SJSA1 (cell line): Measurements from ENCODE around the gene KCNQ1. TPM values are rescaled to one million over a fixed set of nuclear protein-coding genes. Genes with fewer than 3 reads are reported as not detected.

ENCODE experiments used
- DNase-seq, 2 experiments: peaks; one replicate each; pipeline ENCODE4 v3.0.0-alpha.2; 2015 to 2020; ENCODE audit warnings: low spot score in 2 of 2, low read depth in 1 of 2
- H3K27ac ChIP-seq: fragments of 250-450 bp; sonication (Bioruptor Pico); 2 replicates; pipeline ENCODE4 v1.5.1; 2020; ENCODE audit warnings: mild to moderate bottlenecking, moderate library complexity
- H3K27me3 ChIP-seq: fragments of 250-450 bp; sonication (Bioruptor Pico); replicated peaks from 2 replicates; pipeline ENCODE4 v1.5.1; 2020; ENCODE audit warnings: mild to moderate bottlenecking, moderate library complexity
- H3K36me3 ChIP-seq: fragments of 250-450 bp; sonication (Bioruptor Pico); 2 replicates; pipeline ENCODE4 v1.5.1; 2020; ENCODE audit warnings: mild to moderate bottlenecking
- H3K4me1 ChIP-seq: fragments of 250-450 bp; sonication (Bioruptor Pico); replicated peaks from 2 replicates; pipeline ENCODE4 v1.6.1; 2021; ENCODE audit warnings: mild to moderate bottlenecking
- H3K4me3 ChIP-seq: fragments of 250-450 bp; sonication (Bioruptor Pico); 2 replicates; pipeline ENCODE4 v1.5.1; 2020; ENCODE audit warnings: mild to moderate bottlenecking
- H3K9me3 ChIP-seq: fragments of 250-450 bp; sonication (Bioruptor Pico); replicated peaks from 2 replicates; pipeline ENCODE4 v1.5.1; 2020; ENCODE audit warnings: mild to moderate bottlenecking
- total RNA-seq: library from RNA; depleted of rRNA; stranded (reverse); fragments of >200 nt; shearing (Covaris generic); gene quantifications from 2 replicates; pipeline ENCODE4 v1.2.3, GENCODE V29; 2014

The KCNQ1 gene
- total RNA-seq, 1 experiment from 2014 or later = not detected

DNA sequence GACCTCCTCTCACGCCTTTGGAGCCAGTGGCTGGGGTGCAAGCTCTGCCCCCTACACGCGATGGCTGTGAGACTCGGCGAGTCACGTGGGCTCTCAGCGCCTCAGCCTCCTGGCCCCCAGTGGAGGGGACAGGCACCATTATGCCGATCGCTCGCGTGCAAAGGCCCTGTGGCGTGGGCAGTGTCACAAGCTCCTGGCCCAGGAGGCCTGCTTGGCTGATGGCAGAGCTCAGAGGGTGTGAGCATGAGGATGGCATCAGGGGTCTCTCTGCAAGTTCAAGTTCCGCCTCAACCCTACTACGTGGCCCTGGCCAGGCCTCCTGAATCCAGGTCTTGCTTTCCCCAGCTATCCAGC lies 345.7 kb downstream of the KCNQ1 start:
- Histone ChIP-seq H3K9me3 (no peaks in the 10 kb centered on the region), H3K27me3 (peaks cover 53% of the 10 kb centered on the region), H3K4me3 (no peak overlapping the region), H3K4me1 (no peaks in the 10 kb centered on the region), H3K27ac (no peak overlapping the region), H3K36me3 (no peaks in the 10 kb centered on the region)
- DNase-seq = peak in 1 of 2 experiments; percentile 41

DNA sequence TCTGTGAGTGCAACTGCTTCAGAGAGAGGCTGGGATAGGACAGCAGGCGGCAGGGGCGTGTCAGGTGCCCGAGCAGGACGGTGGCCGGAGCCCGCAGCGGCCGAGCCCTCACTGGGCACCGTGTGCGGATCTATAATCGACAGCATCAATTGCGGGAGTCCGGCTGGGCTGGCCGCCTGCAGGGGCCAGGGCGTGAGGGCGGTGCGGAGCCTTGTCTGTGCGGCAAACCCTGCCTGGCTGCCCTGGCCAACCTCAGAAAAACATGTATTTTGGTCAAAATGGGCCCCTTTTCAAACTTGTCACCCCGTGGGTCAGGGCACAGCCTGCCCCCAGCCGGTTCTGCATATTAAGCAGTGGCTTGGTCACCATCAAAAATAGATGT lies 346.3 kb downstream of the KCNQ1 start:
- no peak overlapping the region for H3K4me3 ChIP-seq
- H3K27me3 ChIP-seq = peaks cover 50% of the 10 kb centered on the region
- no peaks in the 10 kb centered on the region for H3K4me1 ChIP-seq
- no peak overlapping the region for H3K27ac ChIP-seq
- H3K9me3 ChIP-seq = no peaks in the 10 kb centered on the region
- H3K36me3 ChIP-seq = no peaks in the 10 kb centered on the region
- DNase-seq = peak in 1 of 2 experiments; percentile 39

DNA sequence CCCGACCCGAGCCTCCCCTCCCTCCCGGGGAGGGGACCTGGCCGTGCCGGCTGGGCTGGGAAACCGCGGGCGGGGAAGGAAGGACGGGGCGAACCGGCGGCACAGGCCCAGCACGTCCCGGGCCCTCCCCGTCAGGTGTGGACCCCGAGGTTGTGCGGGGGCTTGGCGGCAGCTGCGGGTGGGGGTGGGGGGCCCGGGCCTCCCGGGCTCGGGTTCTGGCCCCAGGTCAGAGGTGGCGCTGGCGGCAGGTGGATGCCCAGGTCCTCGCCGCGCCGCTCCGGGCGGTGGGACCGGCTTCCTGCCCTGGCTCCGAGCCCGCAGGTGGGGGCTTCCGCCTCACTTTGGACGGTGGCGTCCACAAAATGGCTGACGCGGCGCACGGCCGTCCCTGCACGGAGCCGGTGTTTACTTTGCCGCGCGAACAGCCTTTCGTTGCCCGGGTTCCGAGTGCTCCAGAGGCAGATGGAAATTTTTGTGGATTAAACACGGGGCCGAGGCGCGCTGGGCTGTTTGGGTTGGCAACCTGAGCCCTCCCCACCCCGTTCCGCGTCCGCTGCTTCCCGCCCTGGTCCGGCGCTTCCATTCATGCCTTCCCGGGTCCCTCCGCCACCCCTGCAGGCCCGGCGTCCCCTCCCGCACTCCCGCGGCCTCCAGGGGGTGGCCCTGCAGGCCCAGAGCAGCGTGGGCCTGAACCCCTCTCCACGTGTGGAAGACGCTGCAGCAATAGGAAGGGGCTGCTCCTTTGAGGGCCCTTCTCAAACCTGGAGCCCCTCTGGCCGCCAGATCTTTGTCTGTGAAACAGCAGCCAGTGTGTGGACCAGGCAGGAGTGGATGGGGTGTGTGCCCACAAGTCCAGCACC lies 346.9 kb downstream of the KCNQ1 start:
- H3K4me3 ChIP-seq = no peak overlapping the region
- DNase-seq = peak in 1 of 2 experiments; percentile 47
- H3K27me3 ChIP-seq = peaks cover 50% of the 10 kb centered on the region
- no peaks in the 10 kb centered on the region for H3K4me1 ChIP-seq
- no peaks in the 10 kb centered on the region for H3K9me3 ChIP-seq
- no peaks in the 10 kb centered on the region for H3K36me3 ChIP-seq
- H3K27ac ChIP-seq = no peak overlapping the region

DNA sequence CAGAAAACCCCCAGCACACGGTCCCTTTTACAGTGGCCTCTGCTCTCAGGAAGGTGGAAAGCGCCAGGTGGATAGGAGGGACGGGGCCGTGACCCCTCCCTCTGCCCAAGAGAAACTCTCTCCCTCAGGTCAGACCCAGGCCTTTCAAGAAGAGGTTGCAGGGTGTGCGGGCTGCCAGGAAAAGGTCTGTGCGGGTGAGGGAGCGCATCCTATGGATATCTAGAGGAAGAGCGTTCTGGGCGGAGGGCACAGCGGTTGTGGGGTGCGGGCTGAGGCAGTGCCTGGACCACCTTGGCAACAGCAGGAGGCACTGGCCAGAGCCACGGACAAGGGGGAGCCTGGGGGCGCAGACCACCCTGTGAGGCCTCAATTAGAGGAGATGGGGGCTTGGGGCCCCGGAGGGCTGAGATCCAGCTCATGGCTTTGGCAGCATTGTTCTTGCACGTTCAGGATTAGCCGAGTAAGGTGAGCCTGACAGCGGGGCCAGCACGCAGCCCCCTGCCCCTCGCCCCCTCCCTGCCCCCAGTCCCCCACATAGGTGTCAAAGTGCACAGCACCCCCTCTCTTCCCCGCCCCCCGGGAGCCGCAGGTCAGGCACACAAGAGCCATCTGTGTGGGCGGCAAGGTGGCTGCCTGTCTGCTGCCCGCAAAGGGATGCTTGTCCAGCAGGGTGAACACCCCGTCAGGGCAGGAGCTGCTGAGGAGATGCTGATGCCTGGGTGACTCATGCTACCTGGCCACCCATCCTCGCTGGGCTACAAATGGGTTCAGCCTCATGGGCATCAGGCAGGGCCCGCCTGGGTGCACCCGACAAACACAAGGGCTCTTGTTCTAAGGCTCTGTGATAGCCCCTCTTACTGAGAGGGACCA lies 347.8 kb downstream of the KCNQ1 start:
- no peak overlapping the region for H3K27ac ChIP-seq
- H3K4me1 ChIP-seq = no peaks in the 10 kb centered on the region
- peak in 1 of 2 experiments; percentile 47 for DNase-seq
- peaks cover 44% of the 10 kb centered on the region for H3K27me3 ChIP-seq
- no peaks in the 10 kb centered on the region for H3K9me3 ChIP-seq
- no peaks in the 10 kb centered on the region for H3K36me3 ChIP-seq
- H3K4me3 ChIP-seq = no peak overlapping the region

DNA sequence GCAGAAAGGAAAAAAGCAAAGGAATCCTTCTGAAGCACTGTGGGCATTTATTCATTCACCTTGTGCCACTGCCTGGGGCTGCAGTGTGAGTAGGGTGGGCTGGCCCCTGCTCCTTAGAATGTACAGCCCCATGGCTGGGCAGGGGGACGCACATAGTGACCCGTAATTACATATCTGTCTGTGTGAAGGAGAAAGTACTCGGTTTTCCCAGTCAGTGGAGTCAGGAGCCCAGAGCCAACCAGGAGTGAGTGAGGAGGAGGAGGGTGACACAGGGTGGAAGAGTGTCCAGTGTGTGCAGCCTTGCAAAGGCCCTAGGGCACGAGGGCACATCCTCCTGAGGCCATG lies 348.9 kb downstream of the KCNQ1 start:
- Histone ChIP-seq H3K9me3 (no peaks in the 10 kb centered on the region), H3K36me3 (no peaks in the 10 kb centered on the region), H3K4me3 (no peak overlapping the region), H3K27me3 (peaks cover 55% of the 10 kb centered on the region), H3K27ac (no peak overlapping the region), H3K4me1 (no peaks in the 10 kb centered on the region)
- no peak for DNase-seq

DNA sequence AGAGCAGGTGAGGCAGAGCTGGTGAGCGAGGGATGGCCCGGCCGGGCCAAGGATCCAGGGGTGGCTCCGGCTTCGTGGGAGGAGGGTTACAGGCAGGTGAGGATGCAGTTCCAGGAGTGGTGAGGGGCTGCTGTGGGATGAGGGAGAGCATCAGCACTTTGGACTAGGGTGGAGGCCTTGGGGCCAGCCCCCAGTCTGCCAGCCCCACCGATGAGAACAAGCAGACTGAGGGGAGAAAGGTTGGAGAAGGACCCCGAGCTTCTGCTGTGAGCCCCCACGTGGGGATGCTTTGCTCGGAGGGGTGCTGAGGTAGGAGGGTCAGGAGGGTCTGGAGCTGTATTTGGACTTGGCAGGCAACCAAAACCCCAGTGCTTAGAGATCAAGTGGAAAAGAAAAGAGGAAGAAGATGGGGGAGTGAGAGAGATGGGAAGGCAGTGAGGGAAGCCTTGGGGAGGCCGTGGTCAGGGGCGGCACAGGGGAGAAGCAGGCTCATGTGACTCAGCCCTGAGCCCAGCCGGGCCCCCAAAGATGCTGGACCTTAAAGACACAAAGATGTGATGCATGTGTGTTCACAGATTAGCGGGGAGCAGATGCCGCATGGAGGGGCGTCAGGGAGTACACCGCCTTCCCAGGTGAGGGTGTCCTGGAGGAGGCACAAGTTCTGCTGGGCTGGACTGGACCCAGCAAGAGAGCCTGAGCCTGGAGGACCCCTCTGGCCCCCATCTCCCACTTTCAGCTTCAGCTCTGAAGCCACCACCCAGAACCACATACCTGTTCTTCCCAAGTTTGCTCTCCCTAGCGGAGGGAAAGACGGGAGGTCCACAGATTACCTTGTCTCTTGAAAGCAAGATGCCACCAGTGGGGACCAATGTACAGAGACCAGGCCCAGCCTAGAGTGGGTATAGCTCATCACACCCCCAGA lies 349.5 kb downstream of the KCNQ1 start:
- no peak overlapping the region for H3K4me3 ChIP-seq
- DNase-seq = peak in 1 of 2 experiments; percentile 42
- H3K36me3 ChIP-seq = no peaks in the 10 kb centered on the region
- no peak overlapping the region for H3K27ac ChIP-seq
- peaks cover 57% of the 10 kb centered on the region for H3K27me3 ChIP-seq
- peaks cover 5% of the 10 kb centered on the region; the same call in 1 of the 2 replicates for H3K9me3 ChIP-seq
- H3K4me1 ChIP-seq = no peaks in the 10 kb centered on the region; the same call in 1 of the 2 replicates

DNA sequence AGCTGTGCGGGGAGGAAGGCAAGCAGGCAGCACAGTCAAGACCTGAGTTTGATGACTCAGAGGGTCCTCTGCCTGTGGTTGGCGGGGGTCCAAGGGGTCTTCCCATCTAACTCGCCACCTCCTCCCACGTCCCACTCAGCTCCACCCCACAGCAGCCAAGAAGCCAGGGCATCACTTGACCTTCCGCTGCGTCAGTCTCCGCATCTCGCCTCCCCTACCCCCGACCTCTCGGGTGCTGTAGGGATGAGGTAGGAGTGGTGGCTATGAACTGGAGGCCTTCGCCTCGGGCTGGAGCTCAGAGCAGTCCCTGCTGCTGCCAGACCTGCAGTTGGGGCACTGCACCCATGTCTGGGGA lies 350.1 kb downstream of the KCNQ1 start:
- peak in 1 of 2 experiments; percentile 51 for DNase-seq
- no peaks in the 10 kb centered on the region; the same call in 1 of the 2 replicates for H3K4me1 ChIP-seq
- peaks cover 58% of the 10 kb centered on the region for H3K27me3 ChIP-seq

DNA sequence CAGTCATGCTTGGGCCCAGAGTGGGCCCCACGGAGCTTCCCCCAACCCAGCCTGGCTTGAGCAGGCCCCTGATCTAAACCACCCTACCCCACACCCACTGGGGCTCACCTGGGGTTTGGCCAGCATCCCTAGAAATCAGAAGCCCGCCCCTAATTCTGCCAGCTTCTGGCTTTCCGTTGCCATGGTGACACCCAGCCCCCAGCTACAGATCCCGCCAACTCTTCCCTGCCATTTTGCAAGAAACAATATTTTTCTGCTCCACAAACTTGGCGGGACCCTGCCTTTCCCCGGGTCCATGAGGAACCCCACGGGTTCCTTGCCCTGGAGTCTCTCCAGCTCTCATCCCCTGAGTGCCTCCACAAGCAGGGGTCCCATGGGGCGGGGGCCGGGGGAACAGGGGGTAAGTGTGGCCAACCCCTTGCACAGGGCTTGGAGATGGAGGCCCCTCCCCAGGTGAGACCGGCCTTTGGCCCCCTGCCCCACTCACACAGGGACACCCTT lies 350.7 kb downstream of the KCNQ1 start:
- Histone ChIP-seq H3K27me3 (peaks cover 52% of the 10 kb centered on the region), H3K9me3 (peaks cover 11% of the 10 kb centered on the region; the same call in 1 of the 2 replicates), H3K4me3 (no peak overlapping the region), H3K4me1 (no peaks in the 10 kb centered on the region; the same call in 1 of the 2 replicates), H3K36me3 (no peaks in the 10 kb centered on the region), H3K27ac (no peak overlapping the region)
- peak in 1 of 2 experiments; percentile 46 for DNase-seq

More for the DNA sequence above, 350.1 kb downstream of the KCNQ1 start:
- H3K9me3 ChIP-seq = peaks cover 11% of the 10 kb centered on the region; the same call in 1 of the 2 replicates
- H3K36me3 ChIP-seq = no peaks in the 10 kb centered on the region
- no peak overlapping the region for H3K27ac ChIP-seq
- no peak overlapping the region for H3K4me3 ChIP-seq

DNA sequence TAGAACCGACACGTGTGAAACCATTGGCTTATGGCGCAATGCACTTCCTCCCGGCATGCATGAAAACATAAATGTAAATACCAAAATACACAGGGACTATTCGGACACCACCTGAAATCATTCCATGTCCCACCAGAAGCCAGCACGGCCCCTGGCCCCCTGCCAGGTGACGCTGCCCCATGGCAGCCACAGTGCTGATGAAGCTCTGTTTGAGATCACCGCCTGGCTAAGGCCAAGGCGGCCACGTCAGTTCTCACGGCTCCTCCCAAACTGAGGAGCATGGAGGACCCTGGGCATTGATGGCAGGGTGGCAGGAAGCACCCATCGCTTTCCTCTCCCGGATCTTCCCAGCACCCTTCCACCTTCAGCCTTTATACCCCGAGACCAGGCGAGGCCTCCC lies 351.3 kb downstream of the KCNQ1 start:
- H3K4me1 ChIP-seq = no peaks in the 10 kb centered on the region; the same call in 1 of the 2 replicates
- H3K27me3 ChIP-seq = peaks cover 46% of the 10 kb centered on the region
- peaks cover 11% of the 10 kb centered on the region; the same call in 1 of the 2 replicates for H3K9me3 ChIP-seq
- no peak overlapping the region for H3K4me3 ChIP-seq
- no peaks in the 10 kb centered on the region for H3K36me3 ChIP-seq
- no peak overlapping the region for H3K27ac ChIP-seq
- no peak for DNase-seq

DNA sequence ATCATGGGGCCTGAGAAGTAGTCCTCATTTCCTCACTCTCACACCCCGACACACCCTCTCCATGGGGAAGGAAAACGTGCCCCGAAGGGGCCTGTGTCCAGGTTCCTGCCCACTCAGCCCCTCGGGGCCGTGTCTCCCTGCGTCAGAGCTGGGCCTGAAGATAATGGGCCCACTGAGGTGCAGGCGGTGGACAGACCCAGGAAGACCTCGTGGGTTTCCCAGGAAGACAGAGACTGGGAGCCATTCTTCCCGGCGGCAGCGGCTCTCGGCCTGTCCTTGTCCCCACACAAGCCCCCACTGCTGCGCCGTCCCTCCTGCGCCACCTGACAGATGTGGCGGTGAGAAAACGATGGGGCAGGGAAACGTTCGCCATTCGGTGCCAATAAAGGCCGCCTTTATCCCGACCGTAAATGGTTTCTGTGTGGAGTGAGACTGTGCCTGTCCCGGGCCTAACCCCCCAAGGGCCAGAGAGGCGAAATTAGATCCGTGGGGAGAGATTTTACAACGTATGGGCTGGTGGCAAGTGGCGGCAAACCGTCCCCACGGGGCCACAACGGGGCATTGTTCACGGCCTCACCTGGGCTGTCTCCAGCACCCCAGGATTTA lies 351.8 kb downstream of the KCNQ1 start:
- Histone ChIP-seq H3K4me1 (no peaks in the 10 kb centered on the region; the same call in 1 of the 2 replicates), H3K27me3 (peaks cover 41% of the 10 kb centered on the region), H3K9me3 (peaks cover 11% of the 10 kb centered on the region; the same call in 1 of the 2 replicates), H3K4me3 (no peak overlapping the region), H3K36me3 (no peaks in the 10 kb centered on the region), H3K27ac (no peak overlapping the region)
- DNase-seq = peak in 1 of 2 experiments; percentile 42

DNA sequence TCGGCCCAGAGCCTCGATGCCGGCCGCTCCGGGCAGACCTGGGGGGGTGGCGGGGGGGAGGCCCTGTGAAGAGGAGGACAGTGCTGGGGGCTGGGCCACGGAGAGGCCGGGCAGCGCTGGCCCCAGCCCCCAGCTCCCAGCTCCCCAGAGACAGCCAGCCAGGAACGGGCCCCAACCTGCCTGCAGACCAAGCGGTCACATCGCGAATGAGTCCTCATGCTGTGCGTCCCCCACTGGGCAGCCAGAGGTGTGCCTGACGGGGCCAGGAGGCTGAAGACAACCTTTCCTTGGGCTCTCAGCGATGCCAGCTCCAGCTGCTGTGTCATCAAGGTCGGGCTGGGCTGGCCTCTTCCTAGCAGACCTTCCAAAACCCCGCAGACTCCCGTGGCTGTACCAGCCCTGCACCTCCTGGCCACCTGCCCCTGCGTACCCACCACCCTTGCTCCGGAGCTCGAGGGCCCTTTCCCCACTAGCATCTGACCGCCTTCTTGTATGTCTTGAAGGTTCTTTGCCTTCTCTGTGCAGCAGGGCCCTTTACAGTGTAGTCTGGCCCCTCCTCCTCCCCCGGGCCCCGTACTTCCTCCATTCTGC lies 352.4 kb downstream of the KCNQ1 start:
- peaks cover 11% of the 10 kb centered on the region; the same call in 1 of the 2 replicates for H3K9me3 ChIP-seq
- H3K4me1 ChIP-seq = no peaks in the 10 kb centered on the region; the same call in 1 of the 2 replicates
- DNase-seq = peak in 1 of 2 experiments; percentile 51
- H3K36me3 ChIP-seq = no peaks in the 10 kb centered on the region
- peaks cover 35% of the 10 kb centered on the region for H3K27me3 ChIP-seq
- H3K27ac ChIP-seq = no peak overlapping the region
- H3K4me3 ChIP-seq = no peak overlapping the region

DNA sequence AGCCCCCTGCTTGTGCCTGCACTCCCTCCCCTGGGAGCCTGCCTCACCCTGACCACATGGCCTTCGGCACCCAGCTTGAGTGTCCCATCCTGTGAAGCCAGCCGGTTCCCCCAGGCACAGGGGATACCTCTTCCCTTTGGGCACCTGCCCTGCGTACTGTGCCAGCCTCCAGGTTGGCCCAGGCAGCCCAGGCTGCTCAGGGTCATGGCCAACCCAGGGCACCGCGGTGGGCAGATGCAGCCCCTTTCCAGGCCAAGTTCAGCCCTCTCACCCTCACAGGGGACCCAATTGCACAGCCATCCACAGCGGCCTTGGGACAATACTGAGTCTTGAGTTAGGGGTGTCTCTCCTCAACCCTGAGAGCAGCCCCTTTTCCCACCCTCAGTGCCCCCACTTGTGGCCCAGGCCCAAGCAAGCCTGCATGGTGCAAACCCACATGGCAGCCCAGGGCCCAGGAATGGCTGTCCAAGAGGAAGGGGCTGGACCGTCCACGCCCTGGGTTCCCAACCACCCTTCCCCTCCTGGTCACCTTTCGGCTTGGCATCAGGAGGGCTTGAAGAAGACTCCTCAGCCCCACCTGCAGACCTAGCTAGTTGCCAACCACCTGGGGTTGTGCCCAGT lies 353.0 kb downstream of the KCNQ1 start:
- peaks cover 11% of the 10 kb centered on the region; the same call in 1 of the 2 replicates for H3K9me3 ChIP-seq
- no peaks in the 10 kb centered on the region; the same call in 1 of the 2 replicates for H3K4me1 ChIP-seq
- no peak overlapping the region for H3K27ac ChIP-seq
- DNase-seq = peak in 1 of 2 experiments; percentile 50
- peaks cover 31% of the 10 kb centered on the region for H3K27me3 ChIP-seq
- no peak overlapping the region for H3K4me3 ChIP-seq
- H3K36me3 ChIP-seq = no peaks in the 10 kb centered on the region
